Measurements from ENCODE around the gene C1QTNF9. TPM values are rescaled to one million over a fixed set of nuclear protein-coding genes. Genes with fewer than 3 reads are reported as not detected.

Gene C1QTNF9
- total and polyA plus RNA-seq, 2 of the 8 experiments (the other 6 are each of a cell fraction or from before 2014, with no cell fraction given): not detected

DNA sequence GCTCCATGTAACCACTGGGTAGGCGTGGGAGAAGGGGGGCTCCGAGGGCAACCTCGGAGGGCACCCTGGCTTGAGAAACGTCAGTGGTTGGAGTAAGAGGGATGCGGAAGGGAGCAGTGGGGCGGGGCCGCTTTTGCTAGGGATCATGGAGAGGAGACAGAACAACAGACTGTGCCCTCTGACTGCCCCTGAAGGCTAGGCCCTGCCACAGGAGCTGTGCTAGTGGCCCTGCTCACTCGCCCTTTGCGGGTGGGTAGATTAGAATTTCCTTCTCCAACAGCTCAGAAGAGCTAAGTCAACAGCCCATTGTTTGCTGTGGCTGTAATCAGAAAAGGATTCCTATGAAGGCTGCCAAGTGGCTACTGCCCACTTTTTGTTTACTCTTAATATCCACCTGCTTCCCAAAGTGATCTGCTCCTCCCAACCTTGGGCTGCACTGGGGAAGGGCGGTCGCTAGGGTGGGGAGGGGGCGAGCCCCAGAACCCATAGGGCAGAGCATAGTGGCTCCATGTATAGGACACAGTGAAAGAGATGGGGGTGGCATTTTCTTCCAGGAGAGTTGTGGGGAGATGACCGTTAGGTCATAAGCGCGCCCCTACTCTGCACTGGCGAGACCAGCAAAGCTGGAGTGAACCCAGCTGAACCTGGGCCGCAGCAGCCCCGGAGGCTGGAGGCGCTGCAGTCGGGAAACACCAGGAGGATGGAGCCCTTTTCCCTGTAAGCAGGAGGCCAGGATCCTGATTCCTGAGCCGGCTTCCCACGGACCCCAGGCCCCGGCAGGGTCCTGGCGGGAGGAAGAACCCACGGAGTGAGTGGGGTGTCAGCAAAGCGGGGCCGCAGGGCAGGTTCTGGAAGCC lies 1.9 kb upstream of the C1QTNF9 start:
- H3K4me1 ChIP-seq (replicated peaks in 1 of 4; ENCODE audit: control insufficient read depth in 3 of 4, insufficient read depth in 4 of 4, low read length in 3 of 4): peaks cover 0 to 2% (median 0%) of the 10 kb centered on the region in 4 experiments; a peak in 1 of 7 replicates
- WGBS, 2 experiments (ENCODE audit: extremely low coverage in 1 of 2, insufficient coverage in 1 of 2, insufficient read length in 1 of 2, insufficient replicate concordance in 2 of 2, low coverage in 1 of 2, low lambda C conversion rate in 2 of 2, missing lambda C conversion rate in 1 of 2): 89% methylated on average over 17 of the region's 27 CpGs; no CpG with 5 or more reads in 1 of the 2 experiments
- no peak overlapping the region for H4K5ac ChIP-seq (ENCODE audit: insufficient read length, low read depth, low read length)
- no peak overlapping the region for H4K91ac ChIP-seq (replicated peaks; ENCODE audit: insufficient read length, low read length)
- no peak overlapping the region for H2AK5ac ChIP-seq (ENCODE audit: low read depth, low read length)
- no peak overlapping the region for H3K4me3 ChIP-seq (ENCODE audit: extremely low read depth in 1 of 4, insufficient read depth in 2 of 4, low read depth in 3 of 4, low read length in 4 of 4)
- peaks cover 0 to 3% of the 10 kb centered on the region in 2 experiments for H4K20me1 ChIP-seq (replicated peaks in 1 of 2; ENCODE audit: control insufficient read depth in 1 of 2, insufficient read depth in 2 of 2, low read length in 2 of 2)
- H2AFZ ChIP-seq (ENCODE audit: low read length): no peak overlapping the region
- H2BK15ac ChIP-seq (ENCODE audit: low read length): no peak overlapping the region
- no peak overlapping the region for H3K4me2 ChIP-seq (ENCODE audit: insufficient read depth in 1 of 2, low read depth in 2 of 2, low read length in 2 of 2)
- no peaks in the 10 kb centered on the region for H3K9me3 ChIP-seq (ENCODE audit: insufficient read depth in 2 of 2, low read depth in 1 of 2, low read length in 1 of 2)
- no peak overlapping the region for H3K23ac ChIP-seq (ENCODE audit: insufficient read length)
- no peaks in the 10 kb centered on the region for H3K79me2 ChIP-seq (ENCODE audit: control insufficient read depth in 1 of 2, insufficient read depth in 2 of 2, low read length in 2 of 2)
- H3K18ac ChIP-seq (ENCODE audit: extremely low read depth, low read length): no peak overlapping the region
- no peak overlapping the region for H2BK20ac ChIP-seq (ENCODE audit: low read length)
- H3K14ac ChIP-seq (ENCODE audit: insufficient read length): no peak overlapping the region
- DNase-seq (ENCODE audit: low read depth in 1 of 2, low spot score in 2 of 2) (no peak), FAIRE-seq (no peak)
- no peak overlapping the region for H3K9ac ChIP-seq (replicated peaks in 1 of 4; ENCODE audit: extremely low read depth in 1 of 4, low read depth in 3 of 4, low read length in 3 of 4)
- no peak overlapping the region for H3K4ac ChIP-seq (replicated peaks; ENCODE audit: insufficient read length, low read depth, low read length)
- H3K27me3 ChIP-seq (replicated peaks in 1 of 4; ENCODE audit: control insufficient read depth in 3 of 4, extremely low read depth in 1 of 4, insufficient read depth in 3 of 4, low read length in 3 of 4): no peaks in the 10 kb centered on the region
- no peak overlapping the region for H4K8ac ChIP-seq (ENCODE audit: extremely low read depth, insufficient read depth, low read length)
- H3K27ac ChIP-seq (ENCODE audit: low read depth, low read length): no peak overlapping the region
- no peak overlapping the region for H2BK12ac ChIP-seq (ENCODE audit: low read depth, low read length)
- H3K23me2 ChIP-seq (ENCODE audit: low read depth, low read length): no peaks in the 10 kb centered on the region
- no peak overlapping the region for H2BK5ac ChIP-seq (ENCODE audit: low read depth, low read length)
- H3K36me3 ChIP-seq (ENCODE audit: control insufficient read depth in 2 of 4, insufficient read depth in 4 of 4, low read length in 3 of 4): peaks cover 4 to 7% (median 6%) of the 10 kb centered on the region in 4 experiments; a peak in 5 of 8 replicates
- TF ChIP-seq TBP (IDR thresholded peaks at IDR 0.05; ENCODE audit: low read depth, low read length) (no peak), KDM5A (IDR thresholded peaks at IDR 0.05; ENCODE audit: low read length) (no peak)
- no peak overlapping the region for H2BK120ac ChIP-seq (replicated peaks; ENCODE audit: low read depth, low read length)
- H3K56ac ChIP-seq (replicated peaks; ENCODE audit: insufficient read length, low read depth, low read length): no peak overlapping the region
- ChIA-PET CTCF (ENCODE audit: partially characterized antibody) (interaction anchor here (0.8 to 1.4 kb wide), 4 partner anchors 15 to 286 kb away, joined by 3 to 4 read pairs (median 4); no protein-coding TSS in a partner anchor), POLR2A (ENCODE audit: partially characterized antibody) (interaction anchor here (1.0 kb wide), 1 partner anchor 10 kb away, joined by 3 read pairs; no protein-coding TSS in a partner anchor)
- H3K79me1 ChIP-seq (ENCODE audit: low read depth, low read length): no peaks in the 10 kb centered on the region
